Mucosa of gallbladder (tissue), 1 donor: Measurements from ENCODE around the gene NEUROD1. TPM values are rescaled to one million over a fixed set of nuclear protein-coding genes. Genes with fewer than 3 reads are reported as not detected.

Experiments
- DNase-seq: peaks from one replicate; pipeline ENCODE4 v3.0.0-alpha.2; 2020; ENCODE audit warnings: low spot score
- total RNA-seq: library from RNA; stranded (reverse); gene quantifications from one replicate; pipeline ENCODE4 v1.2.1, GENCODE V29; 2021
- donor health status: DM: no; HTN: no; CAD: no.

Gene NEUROD1
- total RNA-seq, 1 donor from 2014 or later, result not detected

- no peak for DNase-seq
These were observed 38.2 kb downstream of the NEUROD1 start for GRCh38 chr2:181642086-181642485.

- no peak for DNase-seq
These were observed 40.6 kb downstream of the NEUROD1 start for GRCh38 chr2:181639686-181640085.

GRCh38 chr2:181632733-181633401 is 47.5 kb downstream of the NEUROD1 start:
- DNase-seq, result no peak

DNA sequence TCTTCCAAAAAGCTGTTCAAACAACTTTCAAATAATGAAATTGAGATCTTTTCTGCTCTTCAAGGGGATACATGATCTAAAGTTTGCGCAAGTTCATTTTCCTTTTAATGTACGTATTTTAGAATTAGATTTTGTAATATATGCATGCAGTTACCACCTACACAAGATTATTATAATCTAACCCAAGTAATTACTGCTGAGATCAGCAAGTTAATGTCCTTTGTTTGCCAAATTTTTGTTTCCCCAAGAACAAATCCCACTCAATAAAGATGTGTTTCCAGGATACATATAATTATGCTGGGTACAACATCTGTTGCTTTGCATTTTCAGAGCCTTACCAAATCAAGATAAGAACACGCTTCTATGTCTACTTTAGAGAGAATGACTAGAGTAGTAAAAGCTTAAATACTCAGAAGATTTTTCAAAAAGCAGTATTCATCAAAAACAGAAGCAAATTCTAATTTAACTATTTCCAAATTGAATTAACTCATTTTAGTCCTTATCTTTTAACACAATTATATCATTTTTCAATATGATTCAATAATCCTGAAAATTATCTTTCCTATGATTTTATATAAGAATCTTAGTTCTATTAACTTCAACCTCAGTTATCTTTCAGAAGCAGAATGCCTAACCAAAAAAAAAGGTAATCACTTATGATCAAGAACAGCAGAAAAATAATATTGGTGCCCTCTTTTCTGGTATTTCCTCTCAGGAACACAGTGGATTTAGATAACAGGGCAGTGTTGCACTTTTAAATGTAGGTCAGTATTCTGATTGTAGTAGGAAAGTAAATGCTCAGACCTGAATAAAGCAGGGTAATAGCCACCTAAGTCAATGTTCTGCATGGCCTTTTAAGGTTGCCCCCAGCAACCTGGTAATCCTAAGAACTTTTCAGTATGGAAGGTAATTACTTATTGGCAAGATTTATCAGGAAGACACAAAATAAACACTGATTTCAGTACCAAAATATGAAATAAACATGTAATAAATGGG is 51.4 kb downstream of the NEUROD1 start:
- DNase-seq, result no peak

DNA sequence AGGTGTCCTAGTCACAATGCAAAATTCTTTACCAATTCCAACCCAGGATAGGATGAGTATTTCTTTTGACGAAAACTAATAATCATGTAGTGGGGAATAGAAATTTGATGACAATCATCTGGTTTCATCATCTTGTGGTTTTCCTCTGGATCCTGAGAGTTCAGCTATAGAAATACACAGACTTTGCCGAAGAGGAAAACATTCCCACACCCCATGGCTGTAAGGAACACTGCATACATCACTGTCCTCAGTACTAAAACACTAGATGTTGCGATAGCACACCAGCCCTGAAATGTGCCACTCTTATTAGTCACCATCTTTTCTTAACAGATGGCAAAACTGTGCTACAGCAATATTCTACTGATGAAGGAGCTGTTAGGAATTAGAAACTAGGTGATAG is 52.8 kb downstream of the NEUROD1 start:
- DNase-seq, result no peak

DNA sequence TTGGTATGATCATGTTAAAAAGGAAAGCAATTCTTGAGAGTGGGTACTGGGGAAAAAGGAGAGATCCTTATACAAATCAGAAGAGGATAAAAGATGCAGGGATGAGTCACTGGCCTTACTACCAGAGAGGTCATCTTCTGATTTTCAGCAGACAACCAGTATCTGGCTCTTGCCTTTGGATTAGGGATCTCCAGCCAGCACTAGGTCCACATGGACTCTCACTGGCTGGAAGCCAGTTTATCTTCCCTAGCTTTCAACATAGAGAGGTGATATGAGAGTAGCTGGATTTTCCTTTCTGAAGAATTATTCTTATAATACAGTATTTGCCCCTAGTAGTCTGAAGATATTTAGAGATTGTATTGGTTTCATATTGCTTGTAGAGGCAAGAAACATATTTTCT is 53.6 kb downstream of the NEUROD1 start:
- no peak for DNase-seq

Other genes with a start within 250 kb of the NEUROD1 start
- gene ITGA4, start 223.1 kb downstream of the NEUROD1 start, total RNA-seq, result 12.3 TPM
- gene CERKL, start 23.4 kb downstream of the NEUROD1 start, total RNA-seq, result 5.0 TPM
- gene ITPRID2, start 211.2 kb upstream of the NEUROD1 start, total RNA-seq, result 168 TPM